H1 (cell line): ENCODE data around the gene SLC7A7. TPM values are rescaled to one million over a fixed set of nuclear protein-coding genes. Genes with fewer than 3 reads are reported as not detected.

Experiments
- CTCF ChIA-PET: fragments of 300-600 bp; sonication (Branson Sonifier 250); formaldehyde crosslinking; loops from one replicate; lab custom pipeline; 2021; ENCODE audit not compliant: partially characterized antibody; lab: Charles Lee
- POLR2A ChIA-PET: fragments of 300-600 bp; sonication (Branson Sonifier 250); formaldehyde crosslinking; loops from one replicate; lab custom pipeline; 2021; ENCODE audit warnings: inconsistent platforms; ENCODE audit not compliant: partially characterized antibody; lab: Charles Lee
- DNase-seq, 2 experiments: peaks; one replicate each; pipeline versions ENCODE4 v3.0.0 to v3.0.0-alpha.2; 2010 to 2022; ENCODE audit warnings: low spot score in 2 of 2, low read depth in 1 of 2, mixed read lengths in 1 of 2
- FAIRE-seq: peaks from 2 replicates; lab custom pipeline; 2011; peaks lifted over from hg19 to GRCh38; lab: Jason Lieb, UNC
- H2AFZ ChIP-seq: 2 replicates; pipeline ENCODE4 v1.8.1; 2012; ENCODE audit warnings: low read length, inconsistent platforms
- H2AK5ac ChIP-seq: 2 replicates; pipeline ENCODE4 v1.6.1; 2013; ENCODE audit warnings: low read depth, low read length
- H2BK120ac ChIP-seq: replicated peaks from 2 replicates; pipeline ENCODE3; 2013; ENCODE audit warnings: low read depth, low read length, inconsistent platforms
- H2BK12ac ChIP-seq: 2 replicates; pipeline ENCODE4 v1.6.1; 2013; ENCODE audit warnings: low read depth, low read length
- H2BK15ac ChIP-seq: 2 replicates; pipeline ENCODE4 v1.6.1; 2013; ENCODE audit warnings: low read length
- H2BK20ac ChIP-seq: 2 replicates; pipeline ENCODE4 v1.6.1; 2013; ENCODE audit warnings: low read length
- H2BK5ac ChIP-seq: 2 replicates; pipeline ENCODE4 v1.6.1; 2013; ENCODE audit warnings: low read depth, low read length
- H3K14ac ChIP-seq: 2 replicates; pipeline ENCODE4 v1.6.1; 2013; ENCODE audit warnings: inconsistent platforms; ENCODE audit not compliant: insufficient read length
- H3K18ac ChIP-seq: 2 replicates; pipeline ENCODE4 v1.6.1; 2013; ENCODE audit warnings: low read length; ENCODE audit errors: extremely low read depth
- H3K23ac ChIP-seq: 2 replicates; pipeline ENCODE4 v1.6.1; 2013; ENCODE audit warnings: inconsistent platforms; ENCODE audit not compliant: insufficient read length
- H3K23me2 ChIP-seq: 2 replicates; pipeline ENCODE4 v1.6.1; 2013; ENCODE audit warnings: low read depth, low read length
- H3K27ac ChIP-seq: 2 replicates; pipeline ENCODE4 v1.6.1; 2011; ENCODE audit warnings: low read depth, low read length, inconsistent platforms
- H3K27me3 ChIP-seq, 4 experiments: replicated peaks in 1 of 4; 1 replicate in 1 of 4; 2 replicates in 3 of 4; pipeline versions ENCODE4 v1.6.1 to v1.8.1; 2011 to 2013; ENCODE audit warnings: low read length in 3 of 4, mild to moderate bottlenecking in 3 of 4, inconsistent platforms in 2 of 4, mixed read lengths in 2 of 4, moderate library complexity in 1 of 4; ENCODE audit not compliant: control insufficient read depth in 3 of 4, insufficient read depth in 3 of 4; ENCODE audit errors: extremely low read depth in 1 of 4
- H3K36me3 ChIP-seq, 4 experiments: 2 replicates each; pipeline versions ENCODE4 v1.6.1 to v1.8.1; 2011 to 2013; ENCODE audit warnings: mild to moderate bottlenecking in 4 of 4, low read length in 3 of 4, moderate library complexity in 2 of 4, control low read depth in 1 of 4, inconsistent platforms in 1 of 4; ENCODE audit not compliant: insufficient read depth in 4 of 4, control insufficient read depth in 2 of 4
- H3K4ac ChIP-seq: replicated peaks from 2 replicates; pipeline ENCODE3; 2013; ENCODE audit warnings: low read length, low read depth, mixed read lengths, inconsistent platforms; ENCODE audit not compliant: insufficient read length
- H3K4me1 ChIP-seq, 4 experiments: replicated peaks in 1 of 4; 1 replicate in 1 of 4; 2 replicates in 3 of 4; pipeline versions ENCODE4 v1.6.1 to v1.8.1; 2011 to 2013; ENCODE audit warnings: low read length in 3 of 4, inconsistent platforms in 2 of 4, mixed read lengths in 1 of 4; ENCODE audit not compliant: insufficient read depth in 4 of 4, control insufficient read depth in 3 of 4
- H3K4me2 ChIP-seq, 2 experiments: 2 replicates each; pipeline versions ENCODE4 v1.6.1 to v1.8.1; 2011 to 2013; ENCODE audit warnings: low read depth in 2 of 2, low read length in 2 of 2, control low read depth in 1 of 2, inconsistent platforms in 1 of 2, mild to moderate bottlenecking in 1 of 2; ENCODE audit not compliant: insufficient read depth in 1 of 2
- H3K4me3 ChIP-seq, 4 experiments: fragments of 200-600, 300-600 bp in 1 of 4; sonication (generic), shearing (Covaris generic), sonication (Bioruptor Twin) in 1 of 4; 2 replicates each; pipeline versions ENCODE4 v1.5.1 to v1.8.1; 2011 to 2016; ENCODE audit warnings: low read length in 4 of 4, low read depth in 3 of 4, control low read depth in 2 of 4, inconsistent platforms in 2 of 4, mild to moderate bottlenecking in 2 of 4, mixed read lengths in 1 of 4, moderate library complexity in 1 of 4; ENCODE audit not compliant: insufficient read depth in 2 of 4; ENCODE audit errors: extremely low read depth in 1 of 4
- H3K56ac ChIP-seq: replicated peaks from 2 replicates; pipeline ENCODE3; 2013; ENCODE audit warnings: low read depth, mild to moderate bottlenecking, mixed read lengths, low read length, inconsistent platforms; ENCODE audit not compliant: insufficient read length
- H3K79me1 ChIP-seq: 2 replicates; pipeline ENCODE4 v1.6.1; 2013; ENCODE audit warnings: low read depth, low read length, control low read depth
- H3K79me2 ChIP-seq, 2 experiments: 2 replicates each; pipeline versions ENCODE4 v1.6.1 to v1.8.1; 2012 to 2013; ENCODE audit warnings: low read length in 2 of 2, mild to moderate bottlenecking in 2 of 2, inconsistent platforms in 1 of 2; ENCODE audit not compliant: insufficient read depth in 2 of 2, control insufficient read depth in 1 of 2
- H3K9ac ChIP-seq, 4 experiments: replicated peaks in 1 of 4; 1 replicate in 1 of 4; 2 replicates in 3 of 4; pipeline versions ENCODE4 v1.6.1 to v1.8.1; 2011 to 2013; ENCODE audit warnings: low read depth in 3 of 4, low read length in 3 of 4, control low read depth in 2 of 4, mild to moderate bottlenecking in 2 of 4, moderate library complexity in 2 of 4, inconsistent platforms in 1 of 4; ENCODE audit errors: extremely low read depth in 1 of 4
- H3K9me3 ChIP-seq, 2 experiments: 2 replicates each; pipeline versions ENCODE4 v1.6.1 to v1.8.1; 2012 to 2013; ENCODE audit warnings: mild to moderate bottlenecking in 2 of 2, moderate library complexity in 2 of 2, control low read depth in 1 of 2, inconsistent platforms in 1 of 2, low read depth in 1 of 2, low read length in 1 of 2, mixed read lengths in 1 of 2; ENCODE audit not compliant: insufficient read depth in 2 of 2
- H4K20me1 ChIP-seq, 2 experiments: replicated peaks in 1 of 2; 2 replicates each; pipeline versions ENCODE3 to v1.8.1; 2011 to 2013; ENCODE audit warnings: inconsistent platforms in 2 of 2, low read length in 2 of 2, mild to moderate bottlenecking in 1 of 2; ENCODE audit not compliant: insufficient read depth in 2 of 2, control insufficient read depth in 1 of 2
- H4K5ac ChIP-seq: 2 replicates; pipeline ENCODE4 v1.6.1; 2013; ENCODE audit warnings: low read length, low read depth, mixed read lengths, inconsistent platforms; ENCODE audit not compliant: insufficient read length
- H4K8ac ChIP-seq: 2 replicates; pipeline ENCODE4 v1.8.0; 2013; ENCODE audit warnings: mild to moderate bottlenecking, moderate library complexity, low read length, inconsistent platforms; ENCODE audit not compliant: insufficient read depth; ENCODE audit errors: extremely low read depth
- H4K91ac ChIP-seq: replicated peaks from 2 replicates; pipeline ENCODE3; 2013; ENCODE audit warnings: low read length, mixed read lengths, inconsistent platforms; ENCODE audit not compliant: insufficient read length
- BRCA1 ChIP-seq: IDR thresholded peaks from 2 replicates; pipeline ENCODE4 v1.6.1; 2012; ENCODE audit warnings: low read depth, low read length, improper control_type of control experiment
- WGBS, 2 experiments: shearing (Covaris generic) in 1 of 2; methylation state at CpG; one replicate each; pipeline versions ENCODE4 v1.1.6 to v1.1.7; 2013 to 2015; ENCODE audit warnings: low lambda C conversion rate in 2 of 2, mixed read lengths in 2 of 2, inconsistent platforms in 1 of 2, low coverage in 1 of 2, missing lambda C conversion rate in 1 of 2; ENCODE audit not compliant: insufficient replicate concordance in 2 of 2, insufficient coverage in 1 of 2, insufficient read length in 1 of 2; ENCODE audit errors: extremely low coverage in 1 of 2, missing lambda C conversion rate in 1 of 2; 5-methylcytosine and 5-hydroxymethylcytosine counted together
- polyA plus RNA-seq, 7 experiments: library from polyadenylated mRNA; depleted of rRNA in 3 of 7; stranded (reverse) in 5 of 7; unstranded in 2 of 7; fragments of >200 nt in 5 of 7; fragments of 200-250 nt in 2 of 7; gene quantifications; 1 replicate in 5 of 7; 2 replicates in 1 of 7; 4 replicates in 1 of 7; pipeline versions ENCODE4 v1.2.1 to v1.2.3, GENCODE V29; 2011 to 2013; ENCODE audit warnings: missing spikeins in 2 of 7, mixed read lengths in 2 of 7
- total RNA-seq: library from RNA; stranded (reverse); fragmentation: NEBNext Ultra II Directional; extraction: Animal tissue kit (Norgen Biotek cat#: 25700); gene quantifications from 2 replicates; pipeline ENCODE4 v1.2.1, GENCODE V29; 2021

Gene SLC7A7
- total and polyA plus RNA-seq, 2 of the 8 experiments (the other 6 are each of a cell fraction or from before 2014, with no cell fraction given) = 5.8 to 14.9 TPM

DNA sequence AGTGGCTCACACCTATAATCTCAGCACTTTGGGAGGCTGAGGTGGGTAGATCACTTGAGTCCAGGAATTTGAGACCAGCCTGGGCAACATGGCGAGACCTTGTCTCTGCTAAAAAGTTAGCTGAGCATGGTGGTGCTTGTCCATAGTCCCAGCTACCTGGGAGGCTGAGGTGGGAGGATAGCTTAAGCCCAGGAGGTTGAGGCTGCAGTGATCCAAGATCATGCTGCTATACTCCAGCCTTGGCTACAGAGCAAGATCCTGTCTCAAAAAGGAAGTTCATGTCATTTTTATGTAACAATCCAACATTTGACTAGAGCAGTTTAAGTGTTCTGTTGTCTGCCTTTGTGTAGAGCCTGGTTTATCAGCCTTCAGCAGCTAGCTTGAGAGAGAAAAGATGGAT is 42.5 kb downstream of the SLC7A7 start:
- DNase-seq (no peak), FAIRE-seq (no peak)
- Histone ChIP-seq H3K27me3 (no peaks in the 10 kb centered on the region), H3K9ac (no peak overlapping the region), H3K79me2 (peaks cover 3 to 10% of the 10 kb centered on the region in 2 experiments; a peak in 3 of 4 replicates), H3K9me3 (no peaks in the 10 kb centered on the region), H4K91ac (no peak overlapping the region), H3K36me3 (peaks cover 20 to 42% (median 33%) of the 10 kb centered on the region in 4 experiments), H2AFZ (no peak overlapping the region), H2BK120ac (no peak overlapping the region), H3K14ac (no peak overlapping the region), H2BK12ac (no peak overlapping the region), H3K27ac (no peak overlapping the region), H3K4me3 (no peak overlapping the region), H2BK15ac (no peak overlapping the region), H4K5ac (no peak overlapping the region), H3K4ac (no peak overlapping the region), H4K20me1 (no peaks in the 10 kb centered on the region), H3K79me1 (peaks cover 3% of the 10 kb centered on the region), H2BK5ac (no peak overlapping the region), H3K18ac (no peak overlapping the region), H2AK5ac (no peak overlapping the region), H3K56ac (no peak overlapping the region), H3K23me2 (no peaks in the 10 kb centered on the region), H2BK20ac (no peak overlapping the region), H4K8ac (no peak overlapping the region), H3K4me2 (no peak overlapping the region), H3K4me1 (no peaks in the 10 kb centered on the region), H3K23ac (no peak overlapping the region)
- WGBS, 2 experiments = 85% methylated on average over 1 of the region's 1 CpG; no CpG with 5 or more reads in 1 of the 2 experiments
- POLR2A ChIA-PET = interaction anchor here (2.9 to 3.4 kb wide), 2 partner anchors 11 to 49 kb away, joined by 6 to 13 read pairs; no protein-coding TSS in a partner anchor
- CTCF ChIA-PET = interaction anchor here (0.6 to 2.4 kb wide), 6 partner anchors 11 to 202 kb away, joined by 3 to 11 read pairs (median 6); no protein-coding TSS in a partner anchor
- TF ChIP-seq BRCA1 = no peak
